HCT116 (cell line): ENCODE measurements around the gene CHRNA4.

ENCODE experiments used
- CTCF ChIP-seq, 3 experiments: fragments of 200-600 bp in 1 of 3; sonication (generic) in 1 of 3; IDR thresholded peaks in 2 of 3; conservative IDR thresholded peaks in 1 of 3; 2 replicates each; pipeline ENCODE4 v1.5.1; 2012 to 2017; ENCODE audit warnings: low read depth in 2 of 3, low read length in 2 of 3, antibody characterized with exemption in 1 of 3, borderline replicate concordance in 1 of 3, control low read depth in 1 of 3, mild to moderate bottlenecking in 1 of 3, mixed read lengths in 1 of 3, mixed run types in 1 of 3, moderate library complexity in 1 of 3; ENCODE audit not compliant: insufficient read depth in 1 of 3
- POLR2AphosphoS5 ChIP-seq: IDR thresholded peaks from 2 replicates; pipeline ENCODE4 v1.6.1; 2011; ENCODE audit warnings: mild to moderate bottlenecking, low read depth, low read length, moderate library complexity

- TF ChIP-seq CTCF (IDR thresholded peaks at IDR 0.05 in 2 of 3, conservative IDR thresholded peaks at IDR 0.05 in 1 of 3; ENCODE audit: borderline replicate concordance in 1 of 3, insufficient read depth in 1 of 3, low read depth in 2 of 3, low read length in 2 of 3) (no peak), POLR2AphosphoS5 (no peak)
Observed at GRCh38 chr20:63387917-63388316, 26.8 kb upstream of the CHRNA4 start.
